ENCODE results near the gene VAPB.
A peak's percentile ranks its signal among the peaks of the same experiment; 100 is the strongest.

The VAPB gene

DNA sequence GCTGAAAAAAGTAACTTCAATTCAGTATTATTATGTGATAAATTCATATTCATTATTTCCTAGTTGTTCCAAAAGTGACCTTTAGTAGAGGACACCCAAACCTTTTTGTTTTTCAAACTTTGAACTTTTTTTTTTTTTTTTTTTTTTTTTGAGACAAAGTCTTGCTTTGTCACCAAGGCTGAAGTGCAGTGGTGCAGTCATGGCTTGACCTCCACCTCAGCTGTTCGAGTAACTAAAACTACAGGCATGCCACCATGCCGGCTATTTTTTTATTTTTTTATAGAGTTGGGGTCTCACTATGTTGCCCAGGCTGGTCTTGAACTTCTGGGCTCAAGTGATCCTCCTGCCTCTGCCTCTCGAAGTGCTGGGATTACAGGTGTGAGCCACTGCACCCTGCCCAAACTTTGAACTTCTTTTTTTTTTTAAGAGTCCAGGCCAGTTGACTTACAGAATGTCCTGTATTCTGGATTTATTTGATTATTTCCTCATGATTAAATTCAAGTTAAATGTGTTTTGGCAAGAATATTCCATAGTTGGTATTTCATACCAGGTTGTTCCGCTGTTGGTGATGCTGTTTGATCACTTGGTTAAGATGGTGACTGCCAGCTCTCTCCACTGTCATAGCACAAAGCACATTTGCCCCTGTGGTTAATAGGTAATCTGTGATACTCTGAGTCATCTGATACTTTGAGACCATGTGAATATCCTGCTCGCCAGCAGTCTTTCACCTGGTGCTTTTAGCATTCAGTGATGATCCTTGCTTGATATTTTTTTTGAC lies 48.0 kb downstream of the VAPB start:
- DNase-seq (ENCODE audit: low read depth), result no peak

GRCh38 chr20:58438970-58439808 lies 50.2 kb downstream of the VAPB start:
- DNase-seq (ENCODE audit: low read depth), result no peak

DNA sequence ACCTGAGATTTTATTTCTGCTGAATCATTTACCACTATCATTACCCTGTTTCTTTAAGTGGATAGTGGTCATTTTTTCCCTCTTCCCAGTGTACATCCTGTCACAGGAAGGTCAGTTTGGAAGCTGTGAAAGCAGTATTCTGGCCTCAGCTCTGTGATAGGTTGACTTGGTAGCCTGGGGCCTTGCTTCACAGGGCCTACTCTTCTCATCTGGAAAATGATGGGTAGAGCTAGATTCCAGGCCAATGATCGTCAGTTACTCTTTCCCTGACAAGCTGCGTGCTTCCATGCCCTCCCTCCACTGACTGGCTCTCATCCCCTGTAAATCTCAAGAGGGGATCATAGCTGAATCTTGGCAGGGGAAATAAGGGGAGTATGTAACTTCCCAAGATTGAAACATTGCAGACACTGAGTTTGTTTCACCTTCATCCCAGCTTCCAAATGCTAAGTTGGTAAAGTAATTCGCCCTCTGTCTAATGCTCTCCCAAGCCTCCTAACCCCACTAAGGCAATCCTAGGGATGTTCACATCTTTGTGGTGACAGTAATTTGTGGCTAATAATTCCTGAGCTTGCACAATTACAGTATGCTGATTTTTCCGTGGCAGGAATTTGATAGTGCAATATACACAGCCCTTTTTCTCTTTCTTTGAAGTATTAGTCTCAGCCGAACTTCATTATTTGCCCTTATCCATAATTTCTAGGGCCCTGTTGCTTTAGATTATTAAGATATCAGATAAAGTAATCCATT lies 51.2 kb downstream of the VAPB start:
- no peak for DNase-seq (ENCODE audit: low read depth)

DNA sequence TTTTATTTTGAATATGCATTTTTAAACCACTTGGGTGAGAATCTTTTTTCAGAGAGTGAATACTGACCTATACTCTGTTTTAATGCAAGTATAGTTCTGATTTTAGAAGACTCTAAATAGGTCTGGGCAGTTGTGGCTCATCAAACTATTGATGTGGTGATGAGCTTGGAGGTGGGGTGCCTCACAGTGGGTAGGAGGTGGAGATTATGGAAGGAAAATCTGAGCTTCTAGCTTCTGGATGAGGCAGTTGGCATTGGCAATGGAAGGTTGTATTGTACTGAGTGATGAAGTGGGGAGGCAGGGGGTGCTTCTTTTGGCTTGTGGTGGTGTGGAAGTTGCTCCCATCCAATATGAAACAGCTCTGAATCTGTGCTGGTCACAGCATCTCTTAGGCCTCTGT lies 52.7 kb downstream of the VAPB start:
- no peak for DNase-seq (ENCODE audit: low read depth)

GRCh38 chr20:58444746-58445255 lies 55.8 kb downstream of the VAPB start:
- no peak for DNase-seq (ENCODE audit: low read depth)

- DNase-seq (ENCODE audit: low read depth), result no peak
Observed at GRCh38 chr20:58446264-58446959, 57.4 kb downstream of the VAPB start.

GRCh38 chr20:58446960-58447265 lies 57.9 kb downstream of the VAPB start:
- no peak for DNase-seq (ENCODE audit: low read depth)

- DNase-seq (ENCODE audit: low read depth), result peak; percentile 27
Observed at GRCh38 chr20:58447511-58448391, 58.7 kb downstream of the VAPB start.

DNA sequence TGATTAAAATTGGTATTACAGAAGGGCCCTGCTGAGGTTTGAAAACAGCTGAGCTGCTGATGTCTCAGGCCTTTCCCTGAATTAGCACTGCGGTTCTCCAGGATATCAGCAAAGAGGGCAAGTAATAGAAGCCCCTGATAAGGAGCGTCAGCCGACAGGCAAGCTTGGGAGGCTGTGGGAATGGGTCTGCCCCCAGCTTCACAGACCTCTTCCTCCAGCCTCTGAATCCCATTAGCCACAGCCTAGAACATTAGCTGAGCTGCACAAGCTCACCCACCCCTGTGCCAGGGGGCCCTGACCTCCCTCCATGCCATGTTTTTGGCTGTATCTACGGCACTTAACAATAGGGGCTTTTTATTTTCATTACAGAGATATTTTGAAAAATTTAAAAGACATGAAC lies 59.9 kb downstream of the VAPB start:
- DNase-seq (ENCODE audit: low read depth), result no peak

DNA sequence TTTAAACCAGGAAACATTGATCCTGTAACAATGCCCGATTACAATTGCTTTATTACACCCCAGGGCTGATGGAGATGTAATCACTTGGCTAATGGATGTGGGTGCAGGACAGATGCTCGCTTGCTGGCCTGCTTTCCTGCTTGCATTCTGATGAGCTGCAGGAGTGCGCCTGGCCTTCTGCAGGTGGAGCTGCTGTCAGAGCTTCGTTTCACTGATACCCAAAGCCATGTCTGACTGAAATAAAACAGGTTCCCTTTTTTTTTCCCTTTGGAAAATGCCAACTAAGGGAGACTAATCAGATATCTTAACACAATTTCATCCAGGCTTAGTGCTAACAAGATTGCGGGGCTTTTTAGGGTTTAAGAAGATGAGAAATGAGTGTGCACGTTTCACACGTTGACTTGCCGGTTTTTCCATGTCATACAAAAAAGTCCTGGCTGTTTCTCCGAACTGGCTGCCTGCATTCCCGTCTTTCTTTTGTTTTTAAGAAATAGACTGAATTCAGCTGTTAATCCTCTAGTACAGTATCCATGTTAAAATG lies 60.7 kb downstream of the VAPB start:
- DNase-seq (ENCODE audit: low read depth), result no peak

GRCh38 chr20:58450254-58450653 lies 61.2 kb downstream of the VAPB start:
- no peak for DNase-seq (ENCODE audit: low read depth)

DNA sequence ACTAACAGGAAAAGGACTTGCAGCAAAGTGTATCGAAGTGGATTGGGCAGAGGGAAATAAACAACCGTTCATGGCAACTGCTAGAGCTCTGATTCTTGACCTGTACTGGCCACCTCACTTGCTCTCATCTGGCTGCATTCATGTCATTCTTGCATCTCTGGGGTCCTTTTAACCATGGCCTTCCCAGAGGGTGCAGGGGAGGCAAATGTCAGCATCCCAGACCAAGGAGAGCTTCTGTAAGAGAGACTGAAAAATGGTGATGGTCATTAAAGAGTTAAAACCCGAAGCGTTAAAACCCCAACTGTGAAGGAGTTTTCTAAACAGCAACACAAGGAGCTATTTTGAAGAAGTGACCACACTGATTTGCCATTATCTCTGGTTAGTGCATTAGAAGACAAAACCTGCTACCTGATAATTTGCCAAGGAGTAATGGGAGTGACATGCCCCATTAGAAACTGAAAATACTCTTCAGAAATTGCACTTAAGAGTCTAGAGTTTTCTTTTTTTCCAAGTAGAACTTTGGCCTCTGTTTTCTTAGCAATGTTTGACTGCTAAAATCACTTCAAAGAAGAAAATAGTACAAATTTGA lies 63.7 kb downstream of the VAPB start:
- DNase-seq (ENCODE audit: low read depth), result no peak

DNA sequence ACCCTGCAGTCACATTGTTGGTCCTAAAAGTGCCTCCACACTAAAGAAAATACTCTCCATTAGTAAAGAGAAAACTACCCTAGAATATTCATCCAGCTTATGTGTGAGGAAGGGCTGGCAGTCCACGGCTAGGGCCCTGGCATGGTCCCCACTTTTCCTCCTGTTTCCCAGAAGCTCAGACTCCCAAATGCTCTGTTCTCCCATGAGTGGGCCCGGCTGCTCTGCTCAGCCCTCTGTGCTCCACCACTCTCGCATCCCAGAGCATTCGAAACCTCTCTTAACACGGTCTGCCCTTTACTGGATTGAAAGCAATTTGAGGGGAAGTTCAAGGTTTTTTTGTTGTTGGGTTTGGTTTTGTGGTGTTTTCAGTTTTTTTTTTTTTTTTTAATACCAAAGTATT lies 64.4 kb downstream of the VAPB start:
- no peak for DNase-seq (ENCODE audit: low read depth)

DNA sequence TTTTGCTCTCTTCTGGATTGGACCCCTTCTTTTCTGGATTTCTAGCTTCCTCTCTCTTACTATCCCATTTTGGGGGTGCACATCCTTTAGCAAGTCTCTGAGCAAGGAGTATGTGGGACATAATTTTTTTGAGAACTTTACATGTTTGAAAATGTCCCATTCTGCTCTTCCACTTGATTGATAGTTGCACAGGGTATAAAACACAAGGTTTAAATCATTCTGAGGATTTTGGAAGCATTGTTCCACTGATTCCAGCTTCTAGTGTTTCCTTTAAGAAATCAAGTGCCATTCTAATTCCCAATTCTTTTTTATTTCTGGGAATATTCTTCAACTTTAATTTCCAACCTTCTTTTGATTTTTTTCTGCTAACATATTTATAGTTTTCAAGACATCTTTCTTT lies 65.4 kb downstream of the VAPB start:
- no peak for DNase-seq (ENCODE audit: low read depth)

DNA sequence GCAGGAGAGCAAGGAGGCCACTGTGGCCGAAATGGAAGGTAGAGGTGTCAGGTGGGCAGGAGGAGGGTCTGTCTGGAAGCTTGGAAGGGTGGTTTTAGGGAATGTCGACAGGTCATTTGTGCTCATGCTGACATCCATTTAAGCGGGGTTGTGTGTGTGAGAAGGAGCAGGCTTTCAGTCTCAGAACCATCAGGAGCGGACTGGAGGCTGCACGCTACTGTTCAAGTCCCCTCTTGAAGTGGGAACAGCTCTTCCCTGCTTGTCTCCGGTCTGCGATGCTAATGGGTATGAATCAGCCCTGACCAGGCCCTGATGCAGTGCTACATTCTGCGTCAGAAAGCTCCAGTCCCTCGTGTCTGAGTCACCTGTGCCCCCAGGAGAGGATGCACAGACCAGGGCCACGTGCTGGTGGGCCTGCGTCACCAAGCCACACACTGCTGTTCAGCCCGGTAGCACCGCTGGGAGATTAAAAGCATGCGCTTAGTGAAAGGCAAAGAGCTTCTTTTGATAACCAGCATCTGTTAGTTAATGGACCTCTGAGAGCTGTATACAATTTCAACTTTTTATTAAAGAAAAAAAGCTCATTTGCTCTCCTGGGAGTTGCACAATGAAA lies 68.2 kb downstream of the VAPB start:
- DNase-seq (ENCODE audit: low read depth), result no peak

GRCh38 chr20:58458342-58459057 lies 69.5 kb downstream of the VAPB start:
- no peak for DNase-seq (ENCODE audit: low read depth)

DNA sequence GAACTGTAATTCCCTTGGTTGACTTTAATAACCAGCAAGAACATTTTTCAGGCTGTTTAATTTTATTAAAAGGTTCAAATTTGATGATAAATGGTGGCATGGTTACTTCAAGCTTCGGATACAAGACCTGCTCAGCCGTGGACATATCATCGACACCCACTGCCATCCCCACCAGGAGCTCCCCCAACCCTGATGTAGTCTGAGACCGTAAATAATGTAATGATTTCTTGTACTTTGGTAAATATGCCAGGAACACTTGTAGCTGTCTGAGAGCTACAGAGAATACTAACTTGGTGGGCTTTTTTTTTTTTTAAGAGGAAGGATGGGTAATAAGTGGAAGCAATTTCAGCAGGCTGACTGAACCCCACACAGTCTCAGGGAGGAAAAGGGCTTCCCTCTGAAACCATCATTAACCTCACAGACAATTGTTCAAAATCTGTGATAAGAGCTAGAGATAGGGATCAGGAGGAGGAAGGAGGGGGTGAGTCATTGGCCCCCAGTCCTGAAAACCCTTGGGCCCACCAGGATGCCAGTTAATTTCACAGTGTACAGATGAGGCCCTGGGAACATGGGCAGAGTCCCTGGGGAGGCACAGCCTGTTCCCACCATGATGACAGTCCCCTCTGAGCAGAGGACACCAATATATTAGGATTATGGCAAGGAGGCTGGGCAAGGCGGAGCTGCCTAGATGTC lies 70.2 kb downstream of the VAPB start:
- no peak for DNase-seq (ENCODE audit: low read depth)

GRCh38 chr20:58461104-58461503 lies 72.1 kb downstream of the VAPB start:
- DNase-seq (ENCODE audit: low read depth), result no peak

GRCh38 chr20:58461899-58462298 lies 72.9 kb downstream of the VAPB start:
- no peak for DNase-seq (ENCODE audit: low read depth)

All from activated T-cell treated with anti-CD3 and anti-CD28 coated beads for 24 hours (primary cell).